Panc1 (cell line): ENCODE data around the gene APBB2. TPM values are rescaled to one million over a fixed set of nuclear protein-coding genes. Genes with fewer than 3 reads are reported as not detected.

Source experiments
- ATAC-seq: fragments of 200-7000 bp; cut with Tn5 transposase; 2 replicates; pipeline ENCODE4 v1.9.1; 2020; ENCODE audit warnings: mild to moderate bottlenecking, moderate library complexity
- BruUV-seq: library from RNA; stranded (reverse); fragments of 400-500 nt; replicated peaks from 2 replicates; lab custom pipeline; 2021; lab: Mats Ljungman, UMichigan
- CTCF ChIA-PET: fragments of 300-600 bp; sonication (Branson Sonifier 250); formaldehyde crosslinking; loops from one replicate; lab custom pipeline; 2022; ENCODE audit warnings: antibody characterized with exemption; lab: Charles Lee
- POLR2A ChIA-PET: fragments of 300-600 bp; sonication (Branson Sonifier 250); formaldehyde crosslinking; loops from one replicate; lab custom pipeline; 2022; ENCODE audit warnings: antibody characterized with exemption; lab: Charles Lee
- DNase-seq: peaks from one replicate; pipeline ENCODE4 v3.0.0-alpha.2; 2010; ENCODE audit warnings: low read depth, low spot score
- H3K27ac ChIP-seq: 2 replicates; pipeline ENCODE4 v1.5.1; 2011; ENCODE audit warnings: mild to moderate bottlenecking, low read length, inconsistent platforms
- H3K27me3 ChIP-seq: fragments of 200-500 bp; sonication (Bioruptor generic); 2 replicates; pipeline ENCODE4 v1.6.0; 2014; ENCODE audit warnings: low read length, inconsistent platforms; ENCODE audit not compliant: control insufficient read depth, insufficient read depth
- H3K36me3 ChIP-seq: fragments of 200-500 bp; sonication (Bioruptor generic); 2 replicates; pipeline ENCODE4 v1.5.1; 2014; ENCODE audit warnings: inconsistent platforms, mild to moderate bottlenecking, low read length, moderate library complexity; ENCODE audit not compliant: control insufficient read depth, insufficient read depth
- H3K4me1 ChIP-seq: 2 replicates; pipeline ENCODE4 v1.5.1; 2011; ENCODE audit warnings: inconsistent platforms, mild to moderate bottlenecking, low read length, moderate library complexity; ENCODE audit not compliant: control insufficient read depth, insufficient read depth
- H3K4me3 ChIP-seq, 2 experiments: 2 replicates each; pipeline ENCODE4 v1.5.1; 2011 to 2012; ENCODE audit warnings: low read depth in 2 of 2, low read length in 2 of 2, mild to moderate bottlenecking in 2 of 2, inconsistent platforms in 1 of 2, moderate library complexity in 1 of 2
- H3K9me3 ChIP-seq: fragments of 200-500 bp; sonication (Bioruptor generic); 2 replicates; pipeline ENCODE4 v1.5.1; 2014; ENCODE audit warnings: low read depth, mild to moderate bottlenecking, inconsistent platforms, low read length, moderate library complexity; ENCODE audit not compliant: control insufficient read depth, insufficient read depth
- POLR2AphosphoS5 ChIP-seq: IDR thresholded peaks from 2 replicates; pipeline ENCODE4 v1.6.1; 2012; ENCODE audit warnings: mild to moderate bottlenecking, low read depth, low read length, moderate library complexity
- SIN3A ChIP-seq: IDR thresholded peaks from 2 replicates; pipeline ENCODE4 v1.6.1; 2012; ENCODE audit warnings: low read depth, mild to moderate bottlenecking, low read length, moderate library complexity, borderline replicate concordance; ENCODE audit not compliant: insufficient read depth
- TCF7L2 ChIP-seq: IDR thresholded peaks from 2 replicates; pipeline ENCODE4 v1.6.1; 2011; ENCODE audit warnings: mild to moderate bottlenecking, low read depth, low read length, inconsistent platforms
- in situ Hi-C: cut with HindIII; loops from 2 replicates; pipeline ENCODE4 v1.10.0; 2016; ENCODE audit warnings: low sequenced_read_pairs, low pct_unique_long_range_greater_than_20kb
- intact Hi-C: fragments of 100-400 bp; cut with micrococcal nuclease; formaldehyde crosslinking; loops from one replicate; pipeline ENCODE4 v1.10.0; 2022; ENCODE audit not compliant: unreplicated experiment
- total RNA-seq: library from RNA; stranded (reverse); gene quantifications from one replicate; pipeline ENCODE4 v1.2.1, GENCODE V29; 2021; ENCODE audit not compliant: unreplicated experiment
- TF ChIP-seq, protein P1 (sequence below): fragments of 450-650 bp; IDR thresholded peaks from 2 replicates; pipeline ENCODE4 v1.5.1; 2017; ENCODE audit warnings: mild to moderate bottlenecking
- TF ChIP-seq, protein P2 (sequence below), 2 experiments: IDR thresholded peaks; 2 replicates each; pipeline ENCODE4 v1.6.1; 2011 to 2012; ENCODE audit warnings: low read depth in 2 of 2, control low read depth in 1 of 2, low read length in 1 of 2, mild to moderate bottlenecking in 1 of 2, moderate library complexity in 1 of 2; ENCODE audit not compliant: insufficient read depth in 1 of 2

APBB2 gene
- total RNA-seq, 1 experiment from 2014 or later = 27.1 TPM

- no peak for ATAC-seq
- no peaks in the 10 kb centered on the region for H3K36me3 ChIP-seq
- CTCF ChIA-PET = no interaction called here
- no peaks in the 10 kb centered on the region for H3K27me3 ChIP-seq
- POLR2A ChIA-PET = no interaction called here
- no peak for DNase-seq
- H3K9me3 ChIP-seq = no peaks in the 10 kb centered on the region
- in situ Hi-C loops = no loop called here
- TF ChIP-seq, protein P1, sequence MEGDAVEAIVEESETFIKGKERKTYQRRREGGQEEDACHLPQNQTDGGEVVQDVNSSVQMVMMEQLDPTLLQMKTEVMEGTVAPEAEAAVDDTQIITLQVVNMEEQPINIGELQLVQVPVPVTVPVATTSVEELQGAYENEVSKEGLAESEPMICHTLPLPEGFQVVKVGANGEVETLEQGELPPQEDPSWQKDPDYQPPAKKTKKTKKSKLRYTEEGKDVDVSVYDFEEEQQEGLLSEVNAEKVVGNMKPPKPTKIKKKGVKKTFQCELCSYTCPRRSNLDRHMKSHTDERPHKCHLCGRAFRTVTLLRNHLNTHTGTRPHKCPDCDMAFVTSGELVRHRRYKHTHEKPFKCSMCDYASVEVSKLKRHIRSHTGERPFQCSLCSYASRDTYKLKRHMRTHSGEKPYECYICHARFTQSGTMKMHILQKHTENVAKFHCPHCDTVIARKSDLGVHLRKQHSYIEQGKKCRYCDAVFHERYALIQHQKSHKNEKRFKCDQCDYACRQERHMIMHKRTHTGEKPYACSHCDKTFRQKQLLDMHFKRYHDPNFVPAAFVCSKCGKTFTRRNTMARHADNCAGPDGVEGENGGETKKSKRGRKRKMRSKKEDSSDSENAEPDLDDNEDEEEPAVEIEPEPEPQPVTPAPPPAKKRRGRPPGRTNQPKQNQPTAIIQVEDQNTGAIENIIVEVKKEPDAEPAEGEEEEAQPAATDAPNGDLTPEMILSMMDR = no peak
- no peak for TF ChIP-seq POLR2AphosphoS5
- TF ChIP-seq, protein P2, sequence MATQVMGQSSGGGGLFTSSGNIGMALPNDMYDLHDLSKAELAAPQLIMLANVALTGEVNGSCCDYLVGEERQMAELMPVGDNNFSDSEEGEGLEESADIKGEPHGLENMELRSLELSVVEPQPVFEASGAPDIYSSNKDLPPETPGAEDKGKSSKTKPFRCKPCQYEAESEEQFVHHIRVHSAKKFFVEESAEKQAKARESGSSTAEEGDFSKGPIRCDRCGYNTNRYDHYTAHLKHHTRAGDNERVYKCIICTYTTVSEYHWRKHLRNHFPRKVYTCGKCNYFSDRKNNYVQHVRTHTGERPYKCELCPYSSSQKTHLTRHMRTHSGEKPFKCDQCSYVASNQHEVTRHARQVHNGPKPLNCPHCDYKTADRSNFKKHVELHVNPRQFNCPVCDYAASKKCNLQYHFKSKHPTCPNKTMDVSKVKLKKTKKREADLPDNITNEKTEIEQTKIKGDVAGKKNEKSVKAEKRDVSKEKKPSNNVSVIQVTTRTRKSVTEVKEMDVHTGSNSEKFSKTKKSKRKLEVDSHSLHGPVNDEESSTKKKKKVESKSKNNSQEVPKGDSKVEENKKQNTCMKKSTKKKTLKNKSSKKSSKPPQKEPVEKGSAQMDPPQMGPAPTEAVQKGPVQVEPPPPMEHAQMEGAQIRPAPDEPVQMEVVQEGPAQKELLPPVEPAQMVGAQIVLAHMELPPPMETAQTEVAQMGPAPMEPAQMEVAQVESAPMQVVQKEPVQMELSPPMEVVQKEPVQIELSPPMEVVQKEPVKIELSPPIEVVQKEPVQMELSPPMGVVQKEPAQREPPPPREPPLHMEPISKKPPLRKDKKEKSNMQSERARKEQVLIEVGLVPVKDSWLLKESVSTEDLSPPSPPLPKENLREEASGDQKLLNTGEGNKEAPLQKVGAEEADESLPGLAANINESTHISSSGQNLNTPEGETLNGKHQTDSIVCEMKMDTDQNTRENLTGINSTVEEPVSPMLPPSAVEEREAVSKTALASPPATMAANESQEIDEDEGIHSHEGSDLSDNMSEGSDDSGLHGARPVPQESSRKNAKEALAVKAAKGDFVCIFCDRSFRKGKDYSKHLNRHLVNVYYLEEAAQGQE (IDR thresholded peaks at IDR 0.05; ENCODE audit: insufficient read depth in 1 of 2, low read depth in 2 of 2, low read length in 1 of 2) = no peak
- TF ChIP-seq SIN3A = no peak
- TF ChIP-seq TCF7L2 = no peak
- no peak overlapping the region for H3K27ac ChIP-seq
- no peak overlapping the region for H3K4me3 ChIP-seq
- H3K4me1 ChIP-seq = peaks cover 3% of the 10 kb centered on the region; the same call in 1 of the 2 replicates
- BruUV-seq = no TSS peak
- intact Hi-C loops = no loop called here
These were observed 91.6 kb downstream of the APBB2 start for GRCh38 chr4:41122775-41123174.

DNA sequence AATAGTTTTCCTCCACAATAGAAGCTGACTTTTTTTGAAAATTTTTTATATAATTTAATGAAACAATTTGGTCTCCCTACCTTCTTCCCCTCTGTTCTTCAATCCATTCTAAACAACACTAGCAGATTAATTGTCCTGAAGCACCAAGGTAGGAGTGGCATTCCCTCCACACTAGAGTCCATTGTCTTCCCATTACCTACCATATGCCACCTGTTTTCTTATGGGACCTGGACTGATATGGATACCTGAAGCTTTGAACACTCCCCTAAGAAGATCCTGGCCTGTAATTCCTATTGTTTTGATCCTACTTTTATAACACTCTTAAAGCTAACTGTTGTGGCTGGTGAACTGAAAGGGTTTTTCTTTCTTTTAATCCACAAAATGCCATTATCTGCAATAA, 92.0 kb downstream of the APBB2 start:
- TF ChIP-seq SIN3A (no peak), POLR2AphosphoS5 (no peak), TCF7L2 (no peak)
- TF ChIP-seq, protein P1 = no peak
- TF ChIP-seq, protein P2 (IDR thresholded peaks at IDR 0.05; ENCODE audit: insufficient read depth in 1 of 2, low read depth in 2 of 2, low read length in 1 of 2) = no peak
- Histone ChIP-seq H3K27ac (no peak overlapping the region), H3K27me3 (no peaks in the 10 kb centered on the region), H3K9me3 (no peaks in the 10 kb centered on the region), H3K36me3 (no peaks in the 10 kb centered on the region), H3K4me3 (no peak overlapping the region), H3K4me1 (peaks cover 3% of the 10 kb centered on the region; the same call in 1 of the 2 replicates)
- ChIA-PET POLR2A (no interaction called here), CTCF (no interaction called here)
- intact Hi-C loops = no loop called here
- ATAC-seq (no peak), DNase-seq (no peak)
- in situ Hi-C loops = no loop called here
- no TSS peak for BruUV-seq
